Measurements from ENCODE around the gene HDAC4.
A peak's percentile ranks its signal among the peaks of the same experiment; 100 is the strongest.

Gene HDAC4

DNA sequence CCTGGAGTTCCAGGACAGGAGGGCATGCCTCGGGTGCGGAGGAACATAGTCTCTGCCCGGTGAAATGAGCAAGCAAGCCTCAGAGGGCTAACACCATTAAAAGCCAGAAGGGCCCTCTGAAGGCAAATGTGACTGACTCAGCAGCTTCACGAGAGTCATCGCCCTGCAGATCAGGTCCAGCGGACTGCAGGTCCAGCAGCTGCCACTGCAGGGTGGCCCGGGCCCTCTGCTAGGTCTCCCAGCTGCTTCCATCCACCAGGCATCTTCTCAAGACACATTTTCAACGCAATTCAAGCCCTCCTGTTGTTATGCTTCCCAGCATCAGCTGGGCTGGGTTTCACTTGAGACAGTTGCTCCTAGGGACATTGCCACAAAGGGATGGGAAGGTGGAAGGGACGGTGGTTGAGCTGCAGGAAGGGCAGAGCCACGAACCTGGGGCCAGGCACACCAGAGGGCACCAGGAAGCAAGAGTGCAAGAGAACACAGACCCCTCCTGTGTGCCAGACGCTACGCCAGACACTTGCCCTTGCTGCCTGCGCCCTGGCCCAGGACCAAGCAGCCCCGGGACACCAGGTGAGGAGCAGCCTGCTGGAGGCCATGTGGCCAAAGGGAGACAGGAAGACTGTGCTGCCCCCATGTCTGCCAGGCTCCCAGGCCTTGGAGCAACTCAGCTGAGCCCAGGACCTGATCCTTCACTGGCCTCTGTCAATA is 173.0 kb downstream of the HDAC4 start:
- H3K4me1 ChIP-seq (ENCODE audit: control insufficient read depth in 2 of 2, insufficient read depth in 2 of 2, low read length in 2 of 2), result peaks cover 18 to 24% of the 10 kb centered on the region in 2 donors
- no peak overlapping the region for H3K9ac ChIP-seq (ENCODE audit: low read depth in 1 of 2, low read length in 2 of 2)
- no peaks in the 10 kb centered on the region for H3K27me3 ChIP-seq (ENCODE audit: control insufficient read depth in 2 of 2, insufficient read depth in 2 of 2, low read length in 2 of 2)
- H3K27ac ChIP-seq (ENCODE audit: low read depth in 2 of 2, low read length in 2 of 2), result no peak overlapping the region
- H3K9me3 ChIP-seq (ENCODE audit: control insufficient read depth in 2 of 2, low read length in 2 of 2), result no peaks in the 10 kb centered on the region
- no peak overlapping the region for H3K4me3 ChIP-seq (ENCODE audit: low read length in 2 of 2)
- H3K36me3 ChIP-seq (ENCODE audit: control insufficient read depth in 2 of 2, insufficient read depth in 2 of 2, low read length in 2 of 2), result no peaks in the 10 kb centered on the region

DNA sequence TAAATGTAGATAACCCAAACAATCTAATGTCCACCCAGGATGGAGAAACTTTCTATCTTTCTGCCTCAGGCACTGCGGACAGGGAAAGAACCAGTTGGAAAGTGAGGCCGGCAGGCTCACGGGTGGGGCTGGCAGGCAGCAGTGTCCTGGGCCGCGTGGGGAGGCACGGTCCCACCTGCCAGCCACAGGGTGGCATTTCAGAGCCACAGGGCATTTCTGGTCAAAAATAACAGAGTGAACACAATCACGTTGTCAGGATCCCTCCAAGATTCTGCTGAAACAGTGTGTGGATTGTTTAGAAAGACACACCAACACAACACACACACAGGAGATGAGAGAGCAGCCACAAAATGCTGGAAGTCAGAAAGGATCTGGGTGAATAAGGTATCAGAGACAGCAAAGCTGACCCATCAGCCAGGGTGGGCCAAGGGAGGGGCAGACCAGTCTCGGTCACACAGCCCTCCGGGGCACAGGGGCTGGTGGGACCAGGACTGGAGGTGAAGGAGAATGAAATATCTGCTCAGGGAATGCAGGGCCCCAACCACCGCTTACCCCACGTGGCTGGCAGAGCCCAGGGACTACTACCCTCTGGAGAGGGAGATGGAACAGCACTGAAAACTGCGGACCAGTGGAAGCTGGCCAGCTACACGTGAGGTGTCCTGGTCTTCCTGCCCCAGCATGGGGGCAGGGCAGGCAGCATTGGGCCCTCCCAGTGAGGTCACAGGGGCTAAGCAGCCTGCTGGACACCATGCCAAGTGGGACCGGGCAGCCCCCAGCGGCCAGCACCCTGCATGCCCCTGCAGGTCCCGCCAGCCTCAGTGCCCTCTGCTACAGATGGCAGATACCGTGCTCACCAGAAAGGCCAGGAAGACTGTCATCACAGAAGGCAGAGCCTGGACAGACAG is 173.9 kb downstream of the HDAC4 start:
- H3K27me3 ChIP-seq (ENCODE audit: control insufficient read depth in 2 of 2, insufficient read depth in 2 of 2, low read length in 2 of 2), result no peaks in the 10 kb centered on the region
- no peak overlapping the region for H3K4me3 ChIP-seq (ENCODE audit: low read length in 2 of 2)
- no peaks in the 10 kb centered on the region for H3K36me3 ChIP-seq (ENCODE audit: control insufficient read depth in 2 of 2, insufficient read depth in 2 of 2, low read length in 2 of 2)
- no peaks in the 10 kb centered on the region for H3K9me3 ChIP-seq (ENCODE audit: control insufficient read depth in 2 of 2, low read length in 2 of 2)
- peak overlapping the region in 1 of 2 donors; percentile 14 for H3K9ac ChIP-seq (ENCODE audit: low read depth in 1 of 2, low read length in 2 of 2)
- peak overlapping the region; percentile 54 to 61 for H3K27ac ChIP-seq (ENCODE audit: low read depth in 2 of 2, low read length in 2 of 2)
- H3K4me1 ChIP-seq (ENCODE audit: control insufficient read depth in 2 of 2, insufficient read depth in 2 of 2, low read length in 2 of 2), result peaks cover 23 to 30% of the 10 kb centered on the region in 2 donors

DNA sequence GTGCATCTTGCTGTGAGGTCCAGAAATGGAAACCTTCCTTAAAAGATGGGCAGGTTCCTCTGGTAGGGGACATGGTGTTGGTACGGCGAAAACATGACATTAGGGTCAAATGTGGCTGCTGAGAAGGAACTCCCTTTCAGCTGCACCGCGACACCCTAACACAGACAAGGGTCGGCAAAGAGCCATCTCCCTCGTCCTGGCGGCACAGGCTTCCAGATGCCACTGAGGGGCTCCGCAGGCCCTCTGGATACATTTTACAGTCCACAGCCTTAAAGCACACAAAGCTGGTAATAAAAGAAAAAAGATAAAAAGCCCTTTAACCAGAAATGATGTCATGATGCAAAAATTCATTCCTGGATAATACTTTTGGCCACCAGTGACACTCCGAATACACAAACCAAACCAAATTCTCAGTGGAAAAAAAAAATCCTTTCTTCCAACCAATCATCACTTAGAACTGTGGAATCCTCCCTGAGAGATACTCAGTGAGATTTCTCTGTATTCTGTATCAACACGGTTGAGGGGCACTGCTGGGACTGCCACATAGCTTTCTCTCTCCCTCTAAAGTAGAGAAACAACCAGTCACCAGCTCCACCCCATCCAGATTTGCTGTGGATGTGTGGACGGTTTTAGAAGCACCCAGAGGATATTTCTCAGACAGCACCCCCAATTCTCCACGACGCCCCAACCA is 174.8 kb downstream of the HDAC4 start:
- H3K4me3 ChIP-seq (ENCODE audit: low read length in 2 of 2), result no peak overlapping the region
- H3K4me1 ChIP-seq (ENCODE audit: control insufficient read depth in 2 of 2, insufficient read depth in 2 of 2, low read length in 2 of 2), result peaks cover 21 to 36% of the 10 kb centered on the region in 2 donors
- no peaks in the 10 kb centered on the region for H3K27me3 ChIP-seq (ENCODE audit: control insufficient read depth in 2 of 2, insufficient read depth in 2 of 2, low read length in 2 of 2)
- peak overlapping the region; percentile 54 to 61 for H3K27ac ChIP-seq (ENCODE audit: low read depth in 2 of 2, low read length in 2 of 2)
- peak overlapping the region; percentile 5 to 53 for H3K9ac ChIP-seq (ENCODE audit: low read depth in 1 of 2, low read length in 2 of 2)
- H3K9me3 ChIP-seq (ENCODE audit: control insufficient read depth in 2 of 2, low read length in 2 of 2), result no peaks in the 10 kb centered on the region
- no peaks in the 10 kb centered on the region for H3K36me3 ChIP-seq (ENCODE audit: control insufficient read depth in 2 of 2, insufficient read depth in 2 of 2, low read length in 2 of 2)

DNA sequence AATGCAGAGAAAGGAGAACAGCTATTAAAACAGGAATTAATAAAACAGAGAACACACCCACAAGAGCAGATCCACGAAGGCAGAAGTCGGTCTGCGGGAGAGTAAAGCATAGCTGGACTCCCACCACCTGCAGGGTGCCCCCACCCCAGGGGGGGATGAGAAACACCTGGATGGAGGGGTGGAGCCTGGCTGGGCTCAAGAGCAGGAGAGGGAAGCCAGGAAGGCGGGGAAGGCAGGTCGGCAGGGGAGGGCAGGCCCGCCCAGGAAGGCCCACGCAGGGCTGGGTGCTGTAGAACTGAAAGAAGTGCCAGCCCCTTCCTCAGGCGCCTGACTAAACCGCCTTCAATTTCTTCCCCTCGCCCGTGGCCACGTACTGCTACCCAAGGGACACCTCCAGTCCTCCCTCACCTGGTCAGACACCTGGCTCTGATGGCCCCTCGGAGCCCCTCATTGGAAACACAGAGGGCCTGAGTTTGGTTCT is 175.4 kb downstream of the HDAC4 start:
- Histone ChIP-seq H3K9ac (ENCODE audit: low read depth in 1 of 2, low read length in 2 of 2) (peak overlapping the region; percentile 5 to 53), H3K36me3 (ENCODE audit: control insufficient read depth in 2 of 2, insufficient read depth in 2 of 2, low read length in 2 of 2) (no peaks in the 10 kb centered on the region), H3K4me3 (ENCODE audit: low read length in 2 of 2) (no peak overlapping the region), H3K4me1 (ENCODE audit: control insufficient read depth in 2 of 2, insufficient read depth in 2 of 2, low read length in 2 of 2) (peaks cover 20 to 37% of the 10 kb centered on the region in 2 donors), H3K27ac (ENCODE audit: low read depth in 2 of 2, low read length in 2 of 2) (peak overlapping the region; percentile 44 to 54), H3K27me3 (ENCODE audit: control insufficient read depth in 2 of 2, insufficient read depth in 2 of 2, low read length in 2 of 2) (no peaks in the 10 kb centered on the region), H3K9me3 (ENCODE audit: control insufficient read depth in 2 of 2, low read length in 2 of 2) (no peaks in the 10 kb centered on the region)

DNA sequence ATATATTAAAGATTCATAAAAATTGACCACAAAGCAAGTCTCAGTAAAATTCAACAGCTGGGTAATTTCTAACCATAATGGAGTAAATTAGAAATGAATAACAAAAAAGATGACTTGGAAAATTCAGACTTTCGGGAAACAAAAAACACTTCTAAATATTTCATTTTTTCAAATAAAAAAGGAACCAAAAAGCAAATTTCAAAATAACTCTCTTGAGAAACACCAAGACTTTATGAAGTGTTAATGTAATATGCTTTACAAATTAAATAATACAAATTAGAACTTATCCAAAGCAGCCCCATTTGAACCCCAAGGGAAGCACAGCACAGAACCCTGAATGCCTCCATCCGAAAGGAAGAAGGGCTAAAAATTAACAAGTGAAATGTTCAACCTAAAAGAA is 175.9 kb downstream of the HDAC4 start:
- H3K27ac ChIP-seq (ENCODE audit: low read depth in 2 of 2, low read length in 2 of 2), result peak overlapping the region in 1 of 2 donors; percentile 54

GRCh38 chr2:239224199-239224570 is 176.6 kb downstream of the HDAC4 start:
- peak overlapping the region in 1 of 2 donors; percentile 57 for H3K27ac ChIP-seq (ENCODE audit: low read depth in 2 of 2, low read length in 2 of 2)
- no peaks in the 10 kb centered on the region for H3K27me3 ChIP-seq (ENCODE audit: control insufficient read depth in 2 of 2, insufficient read depth in 2 of 2, low read length in 2 of 2)
- H3K9ac ChIP-seq (ENCODE audit: low read depth in 1 of 2, low read length in 2 of 2), result no peak overlapping the region
- H3K4me3 ChIP-seq (ENCODE audit: low read length in 2 of 2), result no peak overlapping the region
- H3K36me3 ChIP-seq (ENCODE audit: control insufficient read depth in 2 of 2, insufficient read depth in 2 of 2, low read length in 2 of 2), result no peaks in the 10 kb centered on the region
- H3K9me3 ChIP-seq (ENCODE audit: control insufficient read depth in 2 of 2, low read length in 2 of 2), result no peaks in the 10 kb centered on the region
- peaks cover 20 to 37% of the 10 kb centered on the region in 2 donors for H3K4me1 ChIP-seq (ENCODE audit: control insufficient read depth in 2 of 2, insufficient read depth in 2 of 2, low read length in 2 of 2)

More for the DNA sequence above, 175.9 kb downstream of the HDAC4 start:
- Histone ChIP-seq H3K36me3 (ENCODE audit: control insufficient read depth in 2 of 2, insufficient read depth in 2 of 2, low read length in 2 of 2) (no peaks in the 10 kb centered on the region), H3K27me3 (ENCODE audit: control insufficient read depth in 2 of 2, insufficient read depth in 2 of 2, low read length in 2 of 2) (no peaks in the 10 kb centered on the region), H3K4me1 (ENCODE audit: control insufficient read depth in 2 of 2, insufficient read depth in 2 of 2, low read length in 2 of 2) (peaks cover 20 to 37% of the 10 kb centered on the region in 2 donors), H3K4me3 (ENCODE audit: low read length in 2 of 2) (no peak overlapping the region), H3K9ac (ENCODE audit: low read depth in 1 of 2, low read length in 2 of 2) (no peak overlapping the region), H3K9me3 (ENCODE audit: control insufficient read depth in 2 of 2, low read length in 2 of 2) (no peaks in the 10 kb centered on the region)

GRCh38 chr2:239223310-239224198 is 177.3 kb downstream of the HDAC4 start:
- no peaks in the 10 kb centered on the region for H3K9me3 ChIP-seq (ENCODE audit: control insufficient read depth in 2 of 2, low read length in 2 of 2)
- H3K36me3 ChIP-seq (ENCODE audit: control insufficient read depth in 2 of 2, insufficient read depth in 2 of 2, low read length in 2 of 2), result no peaks in the 10 kb centered on the region
- peaks cover 20 to 37% of the 10 kb centered on the region in 2 donors for H3K4me1 ChIP-seq (ENCODE audit: control insufficient read depth in 2 of 2, insufficient read depth in 2 of 2, low read length in 2 of 2)
- H3K27ac ChIP-seq (ENCODE audit: low read depth in 2 of 2, low read length in 2 of 2), result peak overlapping the region; percentile 57 to 61
- H3K27me3 ChIP-seq (ENCODE audit: control insufficient read depth in 2 of 2, insufficient read depth in 2 of 2, low read length in 2 of 2), result no peaks in the 10 kb centered on the region
- H3K4me3 ChIP-seq (ENCODE audit: low read length in 2 of 2), result no peak overlapping the region
- no peak overlapping the region for H3K9ac ChIP-seq (ENCODE audit: low read depth in 1 of 2, low read length in 2 of 2)

DNA sequence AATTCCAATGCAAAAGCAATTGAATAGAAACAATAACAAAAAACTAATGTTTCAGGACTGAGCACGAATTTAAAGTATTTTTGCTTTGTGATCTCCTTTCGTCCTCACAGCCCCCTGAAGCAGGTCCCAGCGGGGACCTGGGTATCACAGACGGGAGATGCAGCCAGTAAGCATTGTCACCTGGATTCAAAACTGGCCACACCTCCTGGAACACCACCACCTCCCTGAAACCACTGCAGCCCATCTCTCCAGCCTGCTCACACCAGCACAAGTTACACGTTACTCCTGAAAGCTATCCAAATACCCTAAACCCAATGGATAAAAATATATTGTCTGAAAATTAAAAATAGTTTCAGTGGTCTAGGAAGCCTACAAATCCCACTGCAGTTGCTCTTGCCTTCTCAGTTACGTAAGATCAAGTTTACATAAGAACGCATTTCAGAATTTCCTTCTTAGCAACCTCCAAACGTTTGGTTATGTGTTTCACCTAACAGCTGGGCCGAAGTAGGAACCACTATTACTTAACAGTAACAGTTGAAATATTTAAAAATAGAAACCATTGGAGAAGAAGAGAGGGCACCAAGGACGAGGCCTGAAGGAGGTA is 178.0 kb downstream of the HDAC4 start:
- Histone ChIP-seq H3K36me3 (ENCODE audit: control insufficient read depth in 2 of 2, insufficient read depth in 2 of 2, low read length in 2 of 2) (no peaks in the 10 kb centered on the region), H3K4me1 (ENCODE audit: control insufficient read depth in 2 of 2, insufficient read depth in 2 of 2, low read length in 2 of 2) (peaks cover 20 to 37% of the 10 kb centered on the region in 2 donors), H3K9me3 (ENCODE audit: control insufficient read depth in 2 of 2, low read length in 2 of 2) (no peaks in the 10 kb centered on the region), H3K9ac (ENCODE audit: low read depth in 1 of 2, low read length in 2 of 2) (peak overlapping the region in 1 of 2 donors; percentile 19), H3K27ac (ENCODE audit: low read depth in 2 of 2, low read length in 2 of 2) (peak overlapping the region; percentile 61 to 64), H3K27me3 (ENCODE audit: control insufficient read depth in 2 of 2, insufficient read depth in 2 of 2, low read length in 2 of 2) (no peaks in the 10 kb centered on the region), H3K4me3 (ENCODE audit: low read length in 2 of 2) (no peak overlapping the region)

- peak overlapping the region in 1 of 2 donors; percentile 18 for H3K4me3 ChIP-seq (ENCODE audit: low read length in 2 of 2)
- H3K36me3 ChIP-seq (ENCODE audit: control insufficient read depth in 2 of 2, insufficient read depth in 2 of 2, low read length in 2 of 2), result no peaks in the 10 kb centered on the region
- H3K9ac ChIP-seq (ENCODE audit: low read depth in 1 of 2, low read length in 2 of 2), result no peak overlapping the region
- no peaks in the 10 kb centered on the region for H3K27me3 ChIP-seq (ENCODE audit: control insufficient read depth in 2 of 2, insufficient read depth in 2 of 2, low read length in 2 of 2)
- no peaks in the 10 kb centered on the region for H3K9me3 ChIP-seq (ENCODE audit: control insufficient read depth in 2 of 2, low read length in 2 of 2)
- H3K4me1 ChIP-seq (ENCODE audit: control insufficient read depth in 2 of 2, insufficient read depth in 2 of 2, low read length in 2 of 2), result peaks cover 20 to 37% of the 10 kb centered on the region in 2 donors
- H3K27ac ChIP-seq (ENCODE audit: low read depth in 2 of 2, low read length in 2 of 2), result peak overlapping the region; percentile 60 to 64
Observed at GRCh38 chr2:239222312-239222660, 178.5 kb downstream of the HDAC4 start.
